HepG2 (cell line): ENCODE data around the gene HTR6. TPM values are rescaled to one million over a fixed set of nuclear protein-coding genes. Genes with fewer than 3 reads are reported as not detected.

Experiments
- ETV5 ChIP-seq: IDR thresholded peaks from 2 replicates; pipeline ENCODE4 v1.6.1; 2018; ENCODE audit warnings: missing biosample characterization, missing genetic modification reagents, inconsistent platforms, borderline replicate concordance
- FOSL2 ChIP-seq: sonication (generic); formaldehyde crosslinking; IDR thresholded peaks from 2 replicates; pipeline ENCODE4 v1.4.0; 2020; ENCODE audit warnings: missing genetic modification reagents
- HIC2 ChIP-seq: sonication (generic); formaldehyde crosslinking; IDR thresholded peaks from 2 replicates; pipeline ENCODE4 v1.9.0; 2022; ENCODE audit warnings: low read depth, missing genetic modification reagents
- HNRNPL ChIP-seq: fragments of 200-400 bp; formaldehyde crosslinking; IDR thresholded peaks from 2 replicates; pipeline ENCODE4 v1.6.1; 2017; ENCODE audit warnings: mild to moderate bottlenecking, low read depth, low read length
- NR2F2 ChIP-seq: IDR thresholded peaks from 2 replicates; pipeline ENCODE4 v1.6.1; 2012; ENCODE audit warnings: low read depth, inconsistent platforms, borderline replicate concordance
- NR3C1 ChIP-seq: sonication (generic); formaldehyde crosslinking; IDR thresholded peaks from 2 replicates; pipeline ENCODE4 v1.4.0; 2020; ENCODE audit warnings: missing genetic modification reagents
- TGIF2 ChIP-seq: IDR thresholded peaks from 2 replicates; pipeline ENCODE4 v1.6.1; 2016; ENCODE audit warnings: control low read depth, missing compliant biosample characterization
- TRAFD1 ChIP-seq: sonication (generic); formaldehyde crosslinking; IDR thresholded peaks from 2 replicates; pipeline ENCODE4 v1.5.1; 2020; ENCODE audit warnings: missing genetic modification reagents, mild to moderate bottlenecking, borderline replicate concordance
- ZBTB21 ChIP-seq: sonication (generic); formaldehyde crosslinking; IDR thresholded peaks from 2 replicates; pipeline ENCODE4 v1.4.0; 2020; ENCODE audit warnings: missing genetic modification reagents
- ZKSCAN1 ChIP-seq: fragments of 150-350 bp; IDR thresholded peaks from 2 replicates; pipeline ENCODE4 v1.6.1; 2014; ENCODE audit warnings: low read length
- ZMYM3 ChIP-seq: sonication (generic); formaldehyde crosslinking; IDR thresholded peaks from 2 replicates; pipeline ENCODE4 v1.5.1; 2020; ENCODE audit warnings: mild to moderate bottlenecking, missing genetic modification reagents
- ZNF292 ChIP-seq: sonication (generic); formaldehyde crosslinking; IDR thresholded peaks from 2 replicates; pipeline ENCODE4 v1.8.1; 2022; ENCODE audit warnings: mild to moderate bottlenecking, low read depth, missing genetic modification reagents, borderline replicate concordance
- ZNF329 ChIP-seq: sonication (generic); formaldehyde crosslinking; IDR thresholded peaks from 2 replicates; pipeline ENCODE4 v1.9.0; 2021; ENCODE audit warnings: low read depth, mild to moderate bottlenecking, missing genetic modification reagents
- ZNF337 ChIP-seq: sonication (generic); formaldehyde crosslinking; IDR thresholded peaks from 2 replicates; pipeline ENCODE4 v1.5.1; 2020; ENCODE audit warnings: missing genetic modification reagents, low read depth, mild to moderate bottlenecking, borderline replicate concordance
- ZNF441 ChIP-seq: sonication (generic); formaldehyde crosslinking; IDR thresholded peaks from 2 replicates; pipeline ENCODE4 v1.7.0; 2021; ENCODE audit warnings: missing genetic modification reagents, borderline replicate concordance
- ZNF557 ChIP-seq: sonication (generic); formaldehyde crosslinking; IDR thresholded peaks from 2 replicates; pipeline ENCODE4 v1.4.0; 2020; ENCODE audit warnings: missing genetic modification reagents
- ZNF574 ChIP-seq: sonication (generic); formaldehyde crosslinking; IDR thresholded peaks from 2 replicates; pipeline ENCODE4 v1.4.0; 2020; ENCODE audit warnings: missing genetic modification reagents
- ZNF687 ChIP-seq: sonication (generic); formaldehyde crosslinking; IDR thresholded peaks from 2 replicates; pipeline ENCODE4 v1.5.1; 2020; ENCODE audit warnings: mild to moderate bottlenecking, missing genetic modification reagents, moderate library complexity
- polyA plus RNA-seq, 8 experiments: library from polyadenylated mRNA; depleted of rRNA in 3 of 8; stranded (reverse) in 7 of 8; unstranded in 1 of 8; fragments of >200 nt; fragmentation: Illumina TruSeq in 4 of 8; extraction: Trizol in 4 of 8; gene quantifications; 2 replicates each; pipeline versions ENCODE4 v1.2.1 to v1.2.3, GENCODE V29; 2011 to 2016; ENCODE audit warnings: low read depth in 4 of 8, missing spikeins in 1 of 8, mixed read lengths in 1 of 8; ENCODE audit not compliant: insufficient read depth in 1 of 8
- total RNA-seq, 5 experiments: library from RNA; depleted of rRNA; stranded (reverse); fragments of >200 nt; fragmentation: Illumina TruSeq; extraction: Trizol; gene quantifications; 2 replicates each; pipeline ENCODE4 v1.2.3, GENCODE V29; 2016; ENCODE audit warnings: low read depth in 1 of 5

HTR6 gene
- total and polyA plus RNA-seq, 2 of the 13 experiments (the other 11 are each of a cell fraction or from before 2014, with no cell fraction given): 0.04 TPM; not detected in 1

- TF ChIP-seq ZNF574: peak; percentile 38
- no peak for TF ChIP-seq ZNF557 (CRISPR knock-in tag)
- peak; percentile 73 for TF ChIP-seq ZNF687 (CRISPR knock-in tag)
- TF ChIP-seq ETV5 (CRISPR knock-in tag): peak; percentile 42; the same call in 1 of the 2 replicates
- TF ChIP-seq ZNF292 (CRISPR knock-in tag): peak; percentile 83; the same call in 1 of the 2 replicates
- TF ChIP-seq TGIF2 (CRISPR knock-in tag): 0 out of 2 replicates have a peak, but pooled peaks have one; percentile 21
- TF ChIP-seq ZNF329 (CRISPR knock-in tag): no peak
- TF ChIP-seq NR2F2: no peak
- 0 out of 2 replicates have a peak, but pooled peaks have one; percentile 69 for TF ChIP-seq TRAFD1 (CRISPR knock-in tag)
- TF ChIP-seq HIC2 (CRISPR knock-in tag): peak; percentile 78
- TF ChIP-seq NR3C1 (CRISPR knock-in tag): no peak
- peak; percentile 95 for TF ChIP-seq HNRNPL
- 0 out of 2 replicates have a peak, but pooled peaks have one; percentile 49 for TF ChIP-seq ZNF441 (CRISPR knock-in tag)
- TF ChIP-seq ZNF337: 0 out of 2 replicates have a peak, but pooled peaks have one; percentile 29
- no peak for TF ChIP-seq ZKSCAN1
- TF ChIP-seq ZMYM3: peak; percentile 92
- TF ChIP-seq FOSL2: peak; percentile 36
- no peak for TF ChIP-seq ZBTB21 (CRISPR knock-in tag)
Measured at GRCh38 chr1:19640363-19641316, 24.0 kb upstream of the HTR6 start (continued).
